Naive thymus-derived CD8-positive, alpha-beta T cell (primary cell): ENCODE data around the gene TEX51. TPM values are rescaled to one million over a fixed set of nuclear protein-coding genes. Genes with fewer than 3 reads are reported as not detected.

Experiments used
- ATAC-seq, 2 donors: fragments of 150-1000 bp; cut with Tn5 transposase in 1 of 2; sonication (Bioruptor Pico), chemical (Tn5 transposase) in 1 of 2; 1 replicate in 1 of 2; 2 replicates in 1 of 2; pipeline ENCODE4 v1.10.0; 2021; ENCODE audit warnings: mild to moderate bottlenecking in 2 of 2, moderate library complexity in 2 of 2
- POLR2A ChIA-PET: fragments of 350-600 bp; sonication (Branson Sonifier 250); formaldehyde crosslinking; loops from one replicate; lab custom pipeline; 2021; ENCODE audit warnings: antibody characterized with exemption; lab: Charles Lee
- DNase-seq, 10 donors: peaks; one replicate each; pipeline versions ENCODE4 v3.0.0 to v3.0.0-alpha.2; 2020 to 2022
- H3K27ac Mint-ChIP-seq, 10 donors: one replicate each; pipeline ENCODE4 v1.8.0; 2020 to 2022; ENCODE audit warnings: mild to moderate bottlenecking in 10 of 10, mixed read lengths in 10 of 10, moderate library complexity in 4 of 10, inconsistent platforms in 1 of 10
- H3K27me3 Mint-ChIP-seq, 5 donors: one replicate each; pipeline ENCODE4 v1.8.0; 2021 to 2022; ENCODE audit warnings: mixed read lengths in 5 of 5
- H3K36me3 Mint-ChIP-seq, 3 donors: one replicate each; pipeline ENCODE4 v1.8.0; 2020 to 2022; ENCODE audit warnings: mixed read lengths in 3 of 3, mild to moderate bottlenecking in 2 of 3, inconsistent platforms in 1 of 3
- H3K4me1 Mint-ChIP-seq, 4 donors: one replicate each; pipeline ENCODE4 v1.8.0; 2021 to 2022; ENCODE audit warnings: mixed read lengths in 4 of 4
- H3K4me3 Mint-ChIP-seq, 10 donors: one replicate each; pipeline ENCODE4 v1.8.0; 2020 to 2022; ENCODE audit warnings: mild to moderate bottlenecking in 10 of 10, mixed read lengths in 10 of 10, moderate library complexity in 6 of 10, inconsistent platforms in 1 of 10
- H3K9me3 Mint-ChIP-seq, 9 donors: one replicate each; pipeline ENCODE4 v1.8.0; 2020 to 2022; ENCODE audit warnings: mixed read lengths in 9 of 9, mild to moderate bottlenecking in 3 of 9, inconsistent platforms in 1 of 9, moderate library complexity in 1 of 9
- polyA plus RNA-seq, 3 donors: library from polyadenylated mRNA; unstranded; fragments of 300-500 nt; fragmentation: Illumina TruSeq; gene quantifications; one replicate each; pipeline ENCODE4 v1.2.3, GENCODE V29; 2021
- total RNA-seq, 8 experiments: library from RNA in 2 of 8; stranded (reverse) in 2 of 8; gene quantifications; one replicate each; pipeline ENCODE4 v1.2.3 and lab custom pipeline; 2021 to 2026

The TEX51 gene
- total and polyA plus RNA-seq, 5 experiments from 2014 or later, result not detected

- POLR2A ChIA-PET, result no interaction called here
- no peak overlapping the region for H3K4me3 Mint-ChIP-seq
- H3K4me1 Mint-ChIP-seq, result peaks cover under 1 to 4% (median 3%) of the 10 kb centered on the region in 4 donors
- peaks cover 0 to 14% (median 3%) of the 10 kb centered on the region in 5 donors for H3K27me3 Mint-ChIP-seq
- no peak for ATAC-seq
- DNase-seq, result no peak
- peaks cover 0 to under 1% (median 0%) of the 10 kb centered on the region in 9 donors for H3K9me3 Mint-ChIP-seq
- peak overlapping the region in 1 of 10 donors; percentile 49 for H3K27ac Mint-ChIP-seq
- no peaks in the 10 kb centered on the region for H3K36me3 Mint-ChIP-seq
Observed at GRCh38 chr2:126911111-126911796, 12.6 kb downstream of the TEX51 start.

DNA sequence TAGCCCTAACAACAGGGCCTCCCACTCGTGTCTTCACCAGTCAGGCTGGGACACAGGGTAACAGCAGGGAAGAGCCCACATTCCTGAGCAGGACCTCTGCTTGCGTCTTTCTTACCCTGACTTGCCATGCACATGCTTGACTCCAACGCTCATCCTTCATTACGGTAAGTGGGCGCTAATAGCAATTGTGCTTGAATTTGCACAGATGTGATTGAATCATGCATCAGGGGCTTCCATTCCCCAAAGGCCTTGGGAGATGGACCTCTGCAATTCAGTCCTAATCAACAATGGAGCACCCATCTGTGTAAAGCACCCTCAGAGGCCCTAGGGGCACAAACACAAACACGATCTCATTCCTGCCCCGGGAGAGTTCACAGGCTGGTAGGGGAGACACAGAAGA, 13.5 kb downstream of the TEX51 start:
- ATAC-seq, result no peak
- Mint-ChIP-seq H3K4me3 (no peak overlapping the region), H3K4me1 (peaks cover 0 to 2% (median 0%) of the 10 kb centered on the region in 4 donors), H3K27ac (no peak overlapping the region), H3K9me3 (no peaks in the 10 kb centered on the region), H3K36me3 (no peaks in the 10 kb centered on the region), H3K27me3 (peaks cover 0 to 12% (median 2%) of the 10 kb centered on the region in 5 donors)
- POLR2A ChIA-PET, result no interaction called here
- DNase-seq, result no peak

DNA sequence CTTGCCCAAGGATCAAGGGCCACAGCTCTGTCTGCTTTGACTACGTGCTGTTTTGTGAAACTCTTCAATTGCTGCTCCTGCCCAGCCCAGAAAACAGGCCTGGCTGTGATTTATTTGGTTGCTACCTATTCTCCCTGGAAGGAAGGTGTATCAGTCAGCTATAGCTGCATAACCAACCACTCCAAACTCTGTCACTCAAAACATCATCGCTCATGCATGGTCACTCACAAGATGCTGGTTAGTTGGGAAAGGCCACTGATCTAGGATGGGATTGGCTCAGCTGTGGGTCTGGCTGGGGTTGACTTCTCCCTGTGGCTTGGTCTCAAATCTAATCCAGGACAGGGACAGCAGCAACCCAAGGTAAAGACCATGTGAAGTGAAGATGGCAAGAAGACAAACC, 14.6 kb downstream of the TEX51 start:
- H3K4me1 Mint-ChIP-seq, result peaks cover 0 to 2% (median 0%) of the 10 kb centered on the region in 4 donors
- no peak overlapping the region for H3K27ac Mint-ChIP-seq
- H3K9me3 Mint-ChIP-seq, result peaks cover 0 to 3% (median 0%) of the 10 kb centered on the region in 9 donors
- H3K4me3 Mint-ChIP-seq, result no peak overlapping the region
- peaks cover 0 to 6% (median 2%) of the 10 kb centered on the region in 5 donors for H3K27me3 Mint-ChIP-seq
- DNase-seq (no peak), ATAC-seq (no peak)
- no peaks in the 10 kb centered on the region for H3K36me3 Mint-ChIP-seq
- POLR2A ChIA-PET, result no interaction called here

DNA sequence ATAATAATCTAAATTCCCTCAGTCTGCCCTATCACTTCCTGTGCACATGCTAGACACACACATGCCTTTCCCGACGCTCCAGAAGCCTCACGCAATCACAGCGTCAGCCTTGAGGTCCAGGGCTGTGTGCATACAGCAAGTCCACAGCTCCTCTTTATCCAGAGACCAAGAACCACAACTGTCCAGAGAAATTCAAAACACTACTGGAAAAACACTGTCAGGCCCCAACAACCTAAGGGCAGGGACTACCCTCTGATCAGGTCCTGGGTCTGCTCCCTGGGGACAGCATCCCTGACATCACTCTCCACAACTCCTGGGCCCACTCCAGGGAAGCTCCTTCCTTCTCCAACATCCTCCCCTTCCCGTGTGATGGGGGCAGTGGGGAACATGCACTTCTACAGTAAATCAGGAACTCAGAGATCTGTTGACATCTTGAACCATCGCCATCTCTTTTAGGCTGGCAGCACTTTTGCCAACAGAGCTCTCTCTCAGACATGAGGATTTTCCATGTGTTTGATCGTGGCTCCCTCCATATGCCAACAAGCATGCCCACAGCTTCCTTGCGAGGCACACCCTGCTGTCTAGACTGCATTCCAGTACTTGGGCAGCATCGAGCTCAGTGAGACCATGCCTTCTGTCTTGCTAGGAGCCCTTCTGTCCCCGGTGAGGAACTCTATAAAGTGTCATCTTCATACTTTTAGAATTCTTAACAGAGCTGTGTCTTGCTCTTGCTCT, 15.4 kb downstream of the TEX51 start:
- peaks cover 0 to 5% (median 0%) of the 10 kb centered on the region in 9 donors for H3K9me3 Mint-ChIP-seq
- DNase-seq (no peak), ATAC-seq (no peak)
- no peak overlapping the region for H3K4me3 Mint-ChIP-seq
- H3K27ac Mint-ChIP-seq, result no peak overlapping the region
- H3K27me3 Mint-ChIP-seq, result peaks cover 0 to 6% (median 2%) of the 10 kb centered on the region in 5 donors
- H3K36me3 Mint-ChIP-seq, result no peaks in the 10 kb centered on the region
- peaks cover 0 to 2% (median 0%) of the 10 kb centered on the region in 4 donors for H3K4me1 Mint-ChIP-seq
- POLR2A ChIA-PET, result no interaction called here

GRCh38 chr2:126914811-126915500, 16.3 kb downstream of the TEX51 start:
- Mint-ChIP-seq H3K27me3 (peaks cover 0 to 6% (median 2%) of the 10 kb centered on the region in 5 donors), H3K4me3 (no peak overlapping the region), H3K9me3 (peaks cover 0 to 5% (median 0%) of the 10 kb centered on the region in 9 donors), H3K36me3 (no peaks in the 10 kb centered on the region), H3K27ac (no peak overlapping the region), H3K4me1 (peaks cover 0 to 2% (median 0%) of the 10 kb centered on the region in 4 donors)
- POLR2A ChIA-PET, result no interaction called here
- ATAC-seq (no peak), DNase-seq (no peak)

DNA sequence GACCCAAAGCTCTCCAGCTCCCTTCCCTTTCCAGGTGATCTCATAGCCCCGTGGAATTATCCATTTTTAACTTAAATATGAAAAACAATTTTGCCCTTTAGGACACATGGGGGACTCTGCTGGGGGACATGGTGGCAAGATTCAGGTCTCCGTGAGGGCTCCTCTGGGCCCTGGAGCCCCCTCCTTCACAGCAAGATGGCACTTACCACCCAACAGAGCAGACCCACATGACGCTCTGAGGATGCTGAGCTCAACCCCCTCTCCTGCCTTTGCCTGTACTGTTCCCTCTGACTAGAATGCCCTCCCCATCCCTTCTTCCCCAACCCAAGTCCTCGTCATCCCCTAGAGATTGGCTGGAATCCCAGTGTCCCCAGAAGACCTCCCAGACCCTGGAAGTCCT, 17.2 kb downstream of the TEX51 start:
- ATAC-seq, result no peak
- no peak overlapping the region for H3K4me3 Mint-ChIP-seq
- POLR2A ChIA-PET, result no interaction called here
- H3K4me1 Mint-ChIP-seq, result no peaks in the 10 kb centered on the region
- peaks cover 0 to 5% (median 0%) of the 10 kb centered on the region in 9 donors for H3K9me3 Mint-ChIP-seq
- H3K27ac Mint-ChIP-seq, result peak overlapping the region in 1 of 10 donors; percentile 37
- no peaks in the 10 kb centered on the region for H3K36me3 Mint-ChIP-seq
- peaks cover 0 to 6% (median 2%) of the 10 kb centered on the region in 5 donors for H3K27me3 Mint-ChIP-seq
- no peak for DNase-seq

DNA sequence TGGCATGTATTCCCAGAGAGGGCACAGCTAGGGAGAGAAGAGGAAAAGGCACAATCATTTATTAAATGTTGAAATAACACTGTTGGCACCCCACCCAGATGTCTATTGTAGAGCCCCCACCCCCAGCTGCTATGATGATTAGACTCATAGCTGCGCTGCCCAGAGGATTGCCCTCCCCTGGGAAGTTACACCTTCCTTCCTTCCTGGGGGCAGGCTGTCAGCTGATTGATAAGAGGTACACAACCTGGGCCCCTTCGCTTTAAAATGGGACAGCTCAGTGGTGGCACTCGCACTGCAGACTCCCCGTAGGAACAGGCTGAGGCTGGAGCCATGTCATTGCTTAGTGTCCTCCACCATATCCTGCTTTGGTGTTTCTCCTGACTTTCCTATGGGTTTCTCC, 18.1 kb downstream of the TEX51 start:
- Mint-ChIP-seq H3K36me3 (no peaks in the 10 kb centered on the region), H3K27me3 (peaks cover 0 to 6% (median 2%) of the 10 kb centered on the region in 5 donors), H3K4me1 (no peaks in the 10 kb centered on the region), H3K27ac (no peak overlapping the region), H3K4me3 (no peak overlapping the region), H3K9me3 (peaks cover 0 to 5% (median 0%) of the 10 kb centered on the region in 9 donors)
- POLR2A ChIA-PET, result no interaction called here
- DNase-seq (no peak), ATAC-seq (no peak)

GRCh38 chr2:126921066-126921465, 22.4 kb downstream of the TEX51 start:
- Mint-ChIP-seq H3K36me3 (peaks cover 0 to 4% (median 0%) of the 10 kb centered on the region in 3 donors), H3K27ac (no peak overlapping the region), H3K4me1 (no peaks in the 10 kb centered on the region), H3K4me3 (no peak overlapping the region), H3K9me3 (peaks cover 0 to 11% (median 6%) of the 10 kb centered on the region in 9 donors), H3K27me3 (peaks cover 0 to 7% (median 2%) of the 10 kb centered on the region in 5 donors)
- no peak for ATAC-seq
- DNase-seq, result no peak
- POLR2A ChIA-PET, result no interaction called here

DNA sequence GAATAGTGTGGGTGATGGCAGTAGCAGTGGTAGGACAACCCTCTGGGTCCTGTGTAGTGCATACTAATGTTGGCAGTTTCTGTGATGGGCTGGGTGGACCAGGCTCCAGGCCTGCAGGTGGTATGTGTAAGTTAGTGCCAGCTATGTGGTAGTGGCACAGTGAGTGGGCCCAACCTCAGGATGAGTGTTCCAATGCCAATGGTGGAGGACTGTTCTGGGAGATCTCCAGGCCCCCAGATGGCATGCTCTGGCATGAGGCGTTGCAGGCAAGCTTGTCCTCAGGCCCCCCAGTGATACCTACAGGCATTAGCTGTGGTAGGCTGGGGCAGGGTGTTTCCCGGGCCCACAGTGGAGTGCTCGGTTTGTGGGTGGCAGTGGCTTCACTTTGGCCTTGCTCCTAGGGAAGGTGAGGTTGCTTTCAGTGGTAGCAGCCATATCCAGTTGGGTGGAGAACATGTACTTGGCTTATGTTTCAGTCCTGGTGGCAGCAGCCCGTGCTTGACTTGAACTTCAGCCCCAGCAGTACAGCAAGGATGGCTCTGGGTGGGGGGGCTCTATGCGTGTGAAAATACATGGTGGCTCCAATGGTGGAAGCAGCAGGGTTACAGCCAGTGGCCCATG, 32.4 kb downstream of the TEX51 start:
- peaks cover 0 to 7% (median 6%) of the 10 kb centered on the region in 3 donors for H3K36me3 Mint-ChIP-seq
- peaks cover 1 to 35% (median 13%) of the 10 kb centered on the region in 9 donors for H3K9me3 Mint-ChIP-seq
- no peak overlapping the region for H3K27ac Mint-ChIP-seq
- H3K4me1 Mint-ChIP-seq, result peaks cover 2 to 6% (median 5%) of the 10 kb centered on the region in 4 donors
- DNase-seq, result no peak
- H3K27me3 Mint-ChIP-seq, result peaks cover 5 to 27% (median 7%) of the 10 kb centered on the region in 5 donors
- no peak overlapping the region for H3K4me3 Mint-ChIP-seq
- POLR2A ChIA-PET, result no interaction called here
- no peak for ATAC-seq

DNA sequence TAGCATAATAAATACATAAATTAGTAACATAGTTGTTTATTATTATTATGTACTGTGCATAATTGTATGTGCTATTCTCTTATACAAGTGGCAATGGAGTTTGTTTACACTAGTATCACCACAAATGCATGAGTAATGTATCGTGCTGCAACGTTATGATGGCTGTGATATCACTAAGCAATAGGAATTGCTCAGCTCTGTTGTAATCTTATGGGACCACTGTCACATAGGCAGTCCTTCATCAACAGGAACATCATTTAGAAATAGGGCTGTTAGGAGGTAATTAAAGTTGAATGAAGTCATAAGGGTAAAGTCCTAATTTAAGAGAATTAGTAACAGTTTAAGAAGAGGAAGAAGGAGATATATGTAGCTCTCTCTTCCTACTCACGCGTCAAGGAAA, 33.8 kb downstream of the TEX51 start:
- POLR2A ChIA-PET, result no interaction called here
- no peak for DNase-seq
- ATAC-seq, result no peak
- peaks cover 5 to 31% (median 7%) of the 10 kb centered on the region in 5 donors for H3K27me3 Mint-ChIP-seq
- peaks cover 2 to 11% (median 7%) of the 10 kb centered on the region in 4 donors for H3K4me1 Mint-ChIP-seq
- no peak overlapping the region for H3K4me3 Mint-ChIP-seq
- peaks cover 1 to 26% (median 12%) of the 10 kb centered on the region in 9 donors for H3K9me3 Mint-ChIP-seq
- H3K27ac Mint-ChIP-seq, result no peak overlapping the region
- H3K36me3 Mint-ChIP-seq, result peaks cover 0 to 7% (median 6%) of the 10 kb centered on the region in 3 donors

DNA sequence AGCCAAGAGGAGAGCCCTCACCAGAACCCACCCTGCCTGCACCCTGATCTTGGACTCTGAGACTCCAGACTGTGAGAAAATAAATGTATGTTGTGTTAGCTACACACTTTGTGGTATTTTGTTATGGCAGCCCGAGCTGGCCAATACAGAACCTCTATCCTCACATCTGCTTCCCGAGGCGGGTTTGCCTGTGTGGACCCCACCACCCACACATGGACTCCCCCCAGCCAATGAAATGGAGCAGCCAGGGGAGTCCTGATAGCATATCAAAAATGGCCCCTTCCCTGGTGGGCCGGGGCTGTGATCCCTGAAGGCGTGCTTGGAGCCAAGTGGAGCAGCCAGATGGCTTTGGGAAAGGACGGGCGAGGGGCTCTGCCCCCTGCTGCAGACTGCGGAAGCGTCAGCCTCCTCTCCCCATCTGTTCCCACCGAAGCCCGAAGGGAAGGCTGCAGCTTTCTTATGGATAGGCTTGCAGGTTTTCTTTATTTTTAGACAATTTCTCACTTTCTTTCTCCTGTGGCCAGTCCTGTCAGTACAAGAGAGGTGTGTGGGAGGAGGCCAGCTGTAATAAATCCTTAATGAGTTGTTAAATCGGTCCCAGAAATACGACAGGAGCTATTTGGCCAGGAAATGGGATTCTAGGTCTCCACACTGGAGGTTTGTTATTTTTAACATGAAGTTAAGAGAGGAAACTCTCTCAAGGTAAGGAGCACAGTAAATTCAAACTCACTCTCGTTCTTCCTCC, 34.4 kb downstream of the TEX51 start:
- Mint-ChIP-seq H3K4me3 (no peak overlapping the region), H3K4me1 (peaks cover 2 to 11% (median 7%) of the 10 kb centered on the region in 4 donors), H3K27ac (no peak overlapping the region), H3K36me3 (peaks cover 0 to 7% (median 6%) of the 10 kb centered on the region in 3 donors), H3K9me3 (peaks cover 1 to 20% (median 12%) of the 10 kb centered on the region in 9 donors), H3K27me3 (peaks cover 5 to 35% (median 11%) of the 10 kb centered on the region in 5 donors)
- no peak for ATAC-seq
- POLR2A ChIA-PET, result no interaction called here
- DNase-seq, result no peak

DNA sequence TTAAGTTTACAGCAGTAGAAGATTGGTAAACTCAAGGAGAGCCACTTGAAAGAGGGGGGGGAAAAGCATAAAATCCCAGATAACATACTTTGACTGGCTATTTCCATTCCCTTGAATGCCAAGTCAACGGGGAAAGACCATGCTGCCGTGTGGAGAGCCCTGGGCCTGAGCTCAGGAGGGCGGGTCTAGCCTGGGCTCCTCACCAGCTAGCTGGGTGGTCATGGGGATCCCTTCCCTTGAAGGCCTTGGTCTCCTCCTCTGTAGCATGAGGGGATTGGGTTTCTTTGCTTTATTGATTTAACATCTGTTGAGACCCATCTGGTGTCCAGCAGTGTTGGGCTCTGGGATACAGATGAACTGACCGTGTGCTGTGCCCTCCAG, 35.0 kb downstream of the TEX51 start:
- Mint-ChIP-seq H3K27me3 (peaks cover 7 to 36% (median 15%) of the 10 kb centered on the region in 5 donors), H3K4me3 (no peak overlapping the region), H3K27ac (no peak overlapping the region), H3K9me3 (peaks cover 1 to 20% (median 12%) of the 10 kb centered on the region in 9 donors), H3K4me1 (peaks cover 2 to 11% (median 7%) of the 10 kb centered on the region in 4 donors), H3K36me3 (peaks cover 0 to 7% (median 6%) of the 10 kb centered on the region in 3 donors)
- POLR2A ChIA-PET, result no interaction called here
- no peak for ATAC-seq
- DNase-seq, result no peak
